GM12878 (cell line): ENCODE measurements around the gene FHOD3. TPM values are rescaled to one million over a fixed set of nuclear protein-coding genes. Genes with fewer than 3 reads are reported as not detected.

ENCODE experiments used
- ATAC-seq: fragments of 200-7000 bp; cut with Tn5 transposase; 3 replicates; pipeline ENCODE4 v1.9.1; 2020; ENCODE audit warnings: mild to moderate bottlenecking, moderate library complexity
- BruUV-seq: library from RNA; stranded (reverse); fragments of 400-500 nt; replicated peaks from 2 replicates; lab custom pipeline; 2021; lab: Mats Ljungman, UMichigan
- CTCF ChIA-PET: fragments of 300-600 bp; sonication (Branson Sonifier 250); formaldehyde crosslinking; extraction: SDS; loops from one replicate; lab custom pipeline; 2021; ENCODE audit warnings: inconsistent platforms; lab: Yijun Ruan, JAX
- POLR2A ChIA-PET: fragments of 350-600 bp; formaldehyde crosslinking; extraction: SDS; loops from one replicate; lab custom pipeline; 2021; ENCODE audit warnings: inconsistent platforms; lab: Charles Lee
- RAD21 ChIA-PET: fragments of 300-600 bp; sonication (Branson Sonifier 250); formaldehyde crosslinking; loops from one replicate; lab custom pipeline; 2023; ENCODE audit warnings: antibody characterized with exemption; ENCODE audit not compliant: unreplicated experiment; lab: Charles Lee
- SMC1A ChIA-PET: fragments of 300-600 bp; sonication (Branson Sonifier 250); formaldehyde crosslinking; loops from one replicate; lab custom pipeline; 2023; ENCODE audit not compliant: unreplicated experiment, uncharacterized antibody; lab: Charles Lee
- DNase-seq: peaks from one replicate; pipeline ENCODE4 v3.0.0-alpha.2; 2011; ENCODE audit warnings: low read depth, low spot score
- FAIRE-seq: peaks from 3 replicates; lab custom pipeline; 2011; peaks lifted over from hg19 to GRCh38; lab: Jason Lieb, UNC
- H2AFZ ChIP-seq: 2 replicates; pipeline ENCODE4 v1.6.0; 2011; ENCODE audit warnings: low read depth, low read length, control low read depth; ENCODE audit not compliant: control insufficient read depth
- H3K27ac ChIP-seq: 2 replicates; pipeline ENCODE4 v1.5.1; 2011; ENCODE audit warnings: control low read depth; ENCODE audit not compliant: control insufficient read depth, insufficient read depth
- H3K27me3 ChIP-seq, 2 experiments: replicated peaks in 1 of 2; 2 replicates each; pipeline versions ENCODE4 v1.6.0 to v1.6.1; 2011; ENCODE audit warnings: low read length in 1 of 2; ENCODE audit not compliant: control insufficient read depth in 2 of 2, insufficient read depth in 2 of 2
- H3K36me3 ChIP-seq, 2 experiments: 2 replicates each; pipeline ENCODE4 v1.5.1; 2011; ENCODE audit warnings: low read length in 1 of 2; ENCODE audit not compliant: control insufficient read depth in 2 of 2, insufficient read depth in 2 of 2
- H3K4me1 ChIP-seq: 2 replicates; pipeline ENCODE4 v1.6.1; 2011; ENCODE audit warnings: mild to moderate bottlenecking, low read length, moderate library complexity, mixed read lengths; ENCODE audit not compliant: control insufficient read depth, insufficient read depth
- H3K4me2 ChIP-seq: 2 replicates; pipeline ENCODE4 v1.6.0; 2011; ENCODE audit warnings: control low read depth; ENCODE audit not compliant: control insufficient read depth, insufficient read depth
- H3K4me3 ChIP-seq: fragments of 200-600 bp; sonication (generic); 2 replicates; pipeline ENCODE4 v1.5.1; 2016
- H3K79me2 ChIP-seq: 2 replicates; pipeline ENCODE4 v1.6.0; 2011; ENCODE audit warnings: low read length; ENCODE audit not compliant: control insufficient read depth, insufficient read depth
- H3K9ac ChIP-seq: 2 replicates; pipeline ENCODE4 v1.8.0; 2011; ENCODE audit warnings: low read length, control low read depth, mixed read lengths; ENCODE audit not compliant: control insufficient read depth, insufficient read depth
- H3K9me3 ChIP-seq: replicated peaks from 3 replicates; pipeline ENCODE4 v1.5.1; 2011; ENCODE audit warnings: mild to moderate bottlenecking, low read length; ENCODE audit not compliant: control insufficient read depth, insufficient read depth
- H4K20me1 ChIP-seq: 2 replicates; pipeline ENCODE4 v1.6.0; 2011; ENCODE audit not compliant: control insufficient read depth, insufficient read depth
- BCL11A ChIP-seq: IDR thresholded peaks from 2 replicates; pipeline ENCODE4 v1.6.1; 2011; ENCODE audit warnings: low read depth, low read length
- BCLAF1 ChIP-seq: fragments of 450-650 bp; IDR thresholded peaks from 2 replicates; pipeline ENCODE4 v1.6.1; 2017; ENCODE audit warnings: antibody characterized with exemption, mild to moderate bottlenecking, moderate library complexity
- BHLHE40 ChIP-seq, 2 experiments: fragments of 450-650 bp in 1 of 2; IDR thresholded peaks; 2 replicates each; pipeline ENCODE4 v1.6.1; 2011 to 2017; ENCODE audit warnings: low read depth in 2 of 2, borderline replicate concordance in 1 of 2, improper control_type of control experiment in 1 of 2, low read length in 1 of 2, mild to moderate bottlenecking in 1 of 2
- CUX1 ChIP-seq: IDR thresholded peaks from 2 replicates; pipeline ENCODE4 v1.6.1; 2012; ENCODE audit warnings: improper control_type of control experiment, low read depth, low read length; ENCODE audit not compliant: insufficient replicate concordance
- EP300 ChIP-seq, 2 experiments: fragments of 150-350 bp in 1 of 2; IDR thresholded peaks; 2 replicates each; pipeline ENCODE4 v1.6.1; 2011 to 2012; ENCODE audit warnings: low read depth in 2 of 2, low read length in 2 of 2, borderline replicate concordance in 1 of 2, improper control_type of control experiment in 1 of 2, inconsistent platforms in 1 of 2; ENCODE audit not compliant: control insufficient read depth in 1 of 2
- KLF5 ChIP-seq: fragments of 450-650 bp; IDR thresholded peaks from 2 replicates; pipeline ENCODE4 v1.6.1; 2014; ENCODE audit warnings: mild to moderate bottlenecking; ENCODE audit not compliant: partially characterized antibody
- MEF2A ChIP-seq: IDR thresholded peaks from 2 replicates; pipeline ENCODE4 v1.6.1; 2011; ENCODE audit warnings: low read depth, mild to moderate bottlenecking, low read length, moderate library complexity; ENCODE audit not compliant: insufficient read depth
- MTA3 ChIP-seq: IDR thresholded peaks from 2 replicates; pipeline ENCODE4 v1.6.1; 2012; ENCODE audit warnings: low read length, inconsistent platforms, borderline replicate concordance
- NR2F1 ChIP-seq: fragments of 450-650 bp; conservative IDR thresholded peaks from 2 replicates; pipeline ENCODE4 v1.6.1; 2017; ENCODE audit warnings: mild to moderate bottlenecking
- PML ChIP-seq: IDR thresholded peaks from 2 replicates; pipeline ENCODE4 v1.6.1; 2012; ENCODE audit warnings: low read length, inconsistent platforms
- RCOR1 ChIP-seq: conservative IDR thresholded peaks from 2 replicates; pipeline ENCODE4 v1.6.1; 2012; ENCODE audit warnings: low read depth, low read length, improper control_type of control experiment
- SRF ChIP-seq, 2 experiments: IDR thresholded peaks; 2 replicates each; pipeline ENCODE4 v1.6.1; 2011; ENCODE audit warnings: low read depth in 2 of 2, low read length in 2 of 2, mild to moderate bottlenecking in 1 of 2, moderate library complexity in 1 of 2
- USF2 ChIP-seq: IDR thresholded peaks from 2 replicates; pipeline ENCODE4 v1.6.1; 2011; ENCODE audit warnings: low read depth, low read length, improper control_type of control experiment, borderline replicate concordance
- WRNIP1 ChIP-seq: IDR thresholded peaks from 2 replicates; pipeline ENCODE4 v1.6.1; 2011; ENCODE audit warnings: low read depth, low read length, improper control_type of control experiment, borderline replicate concordance
- WGBS: methylation state at CpG from one replicate; pipeline ENCODE4 v1.1.6; 2016; ENCODE audit warnings: low lambda C conversion rate; ENCODE audit not compliant: insufficient replicate concordance, insufficient coverage; ENCODE audit errors: missing lambda C conversion rate; 5-methylcytosine and 5-hydroxymethylcytosine counted together
- in situ Hi-C: fragments of 300-500 bp; cut with MboI; formaldehyde crosslinking; loops from 9 replicates; pipeline ENCODE4 v1.14.3; 2018; ENCODE audit warnings: mixed read lengths
- intact Hi-C: fragments of 100-400 bp; cut with micrococcal nuclease; formaldehyde crosslinking; loops from one replicate; pipeline ENCODE4 v1.14.2; 2022; ENCODE audit not compliant: unreplicated experiment
- polyA plus RNA-seq, 11 experiments: library from polyadenylated mRNA; depleted of rRNA in 4 of 11; unstranded in 6 of 11; stranded (reverse) in 5 of 11; fragments of >200 nt; fragmentation: Nextera tagmentation in 4 of 11; fragmentation: Illumina TruSeq in 1 of 11; extraction: Ambion mirVana in 4 of 11; extraction: Trizol in 1 of 11; gene quantifications; 1 replicate in 1 of 11; 2 replicates in 10 of 11; pipeline versions ENCODE4 v1.2.1 to v1.2.3, GENCODE V29; 2011 to 2016; ENCODE audit warnings: inconsistent platforms in 2 of 11, missing spikeins in 2 of 11, low read depth in 1 of 11
- total RNA-seq, 4 experiments: library from RNA; depleted of rRNA in 3 of 4; stranded (reverse); fragments of >200 nt in 3 of 4; fragmentation: Illumina TruSeq in 1 of 4; extraction: Trizol in 1 of 4; gene quantifications; 2 replicates each; pipeline versions ENCODE4 v1.2.1 to v1.2.3, GENCODE V29; 2013 to 2021

FHOD3 gene
- total and polyA plus RNA-seq, 10 of the 15 experiments (the other 5 are each of a cell fraction or from before 2014, with no cell fraction given), result 0.77 to 26.7 (median 10.4) TPM

- TF ChIP-seq BCLAF1 (no peak), MEF2A (no peak), USF2 (no peak), BHLHE40 (IDR thresholded peaks at IDR 0.05; ENCODE audit: borderline replicate concordance in 1 of 2, low read depth in 2 of 2, low read length in 1 of 2) (no peak), PML (no peak)
Measured at GRCh38 chr18:36427369-36427768, 129.9 kb downstream of the FHOD3 start (continued).

- H3K4me2 ChIP-seq, result no peak overlapping the region
- in situ Hi-C loops (no loop called here), intact Hi-C loops (no loop called here)
- H3K4me3 ChIP-seq, result no peak overlapping the region
- ATAC-seq, result no peak
- H3K9me3 ChIP-seq, result no peaks in the 10 kb centered on the region
- H4K20me1 ChIP-seq, result no peaks in the 10 kb centered on the region
- 0% methylated on average over 2 of the region's 2 CpGs for WGBS
- H2AFZ ChIP-seq, result no peak overlapping the region
- H3K36me3 ChIP-seq, result no peaks in the 10 kb centered on the region
- no TSS peak for BruUV-seq
- no peaks in the 10 kb centered on the region for H3K4me1 ChIP-seq
- CTCF ChIA-PET, result interaction anchor here (1.0 to 2.6 kb wide), 2 partner anchors 16 to 260 kb away, joined by 3 to 8 read pairs; no protein-coding TSS in a partner anchor
- no peak overlapping the region for H3K9ac ChIP-seq
- no peak overlapping the region for H3K27ac ChIP-seq
- no peak for DNase-seq
- no peak for FAIRE-seq
- H3K27me3 ChIP-seq, result no peaks in the 10 kb centered on the region
- no peaks in the 10 kb centered on the region for H3K79me2 ChIP-seq
- RAD21 ChIA-PET, result interaction anchor here (5.6 kb wide), 1 partner anchor 14 kb away, joined by 26 read pairs; no protein-coding TSS in a partner anchor
- POLR2A ChIA-PET, result no interaction called here
- SMC1A ChIA-PET, result interaction anchor here (0.8 to 1.1 kb wide), 2 partner anchors 9 to 41 kb away, joined by 4 to 7 read pairs; no protein-coding TSS in a partner anchor
- TF ChIP-seq EP300 (IDR thresholded peaks at IDR 0.05; ENCODE audit: borderline replicate concordance in 1 of 2, control insufficient read depth in 1 of 2, low read depth in 2 of 2, low read length in 2 of 2) (no peak), WRNIP1 (no peak), NR2F1 (no peak), RCOR1 (no peak), MTA3 (no peak), BCL11A (no peak), SRF (IDR thresholded peaks at IDR 0.05; ENCODE audit: low read depth in 2 of 2, low read length in 2 of 2) (no peak), KLF5 (no peak), CUX1 (no peak)
Measured at GRCh38 chr18:36427831-36428230, 130.3 kb downstream of the FHOD3 start.
